GM12878 (cell line): Measurements from ENCODE around the gene RERE. TPM values are rescaled to one million over a fixed set of nuclear protein-coding genes. Genes with fewer than 3 reads are reported as not detected.

Experiments used
- DPF2 ChIP-seq: fragments of 450-650 bp; IDR thresholded peaks from 2 replicates; pipeline ENCODE4 v1.6.1; 2017; ENCODE audit warnings: mild to moderate bottlenecking
- IRF5 ChIP-seq: fragments of 450-650 bp; IDR thresholded peaks from 2 replicates; pipeline ENCODE4 v1.6.1; 2017; ENCODE audit warnings: borderline replicate concordance
- MYC ChIP-seq: IDR thresholded peaks from 2 replicates; pipeline ENCODE4 v1.6.1; 2011; ENCODE audit warnings: mild to moderate bottlenecking, low read length, moderate library complexity, inconsistent platforms; ENCODE audit not compliant: insufficient read depth, insufficient replicate concordance, insufficient read length, severe bottlenecking
- POLR2A ChIP-seq: IDR thresholded peaks from 2 replicates; pipeline ENCODE4 v1.6.1; 2011; ENCODE audit warnings: low read depth, mild to moderate bottlenecking, low read length
- RAD51 ChIP-seq: fragments of 450-650 bp; IDR thresholded peaks from 2 replicates; pipeline ENCODE4 v1.6.1; 2016; ENCODE audit warnings: moderate library complexity, mild to moderate bottlenecking, inconsistent platforms
- STAT1 ChIP-seq: fragments of 450-650 bp; conservative IDR thresholded peaks from 2 replicates; pipeline ENCODE4 v1.6.1; 2014; ENCODE audit warnings: antibody characterized with exemption, mild to moderate bottlenecking
- SUZ12 ChIP-seq: fragments of 200-600 bp; sonication (generic); IDR thresholded peaks from one replicate; pipeline ENCODE4 v1.6.1; 2018; ENCODE audit warnings: antibody characterized with exemption, mild to moderate bottlenecking; ENCODE audit not compliant: unreplicated experiment
- TCF7 ChIP-seq: IDR thresholded peaks from 2 replicates; pipeline ENCODE4 v1.6.1; 2014; ENCODE audit warnings: antibody characterized with exemption, borderline replicate concordance
- ZBTB33 ChIP-seq: fragments of 450-650 bp; IDR thresholded peaks from 2 replicates; pipeline ENCODE4 v1.6.1; 2017; ENCODE audit warnings: mild to moderate bottlenecking
- ZNF687 ChIP-seq: fragments of 450-650 bp; IDR thresholded peaks from 2 replicates; pipeline ENCODE4 v1.6.1; 2017; ENCODE audit warnings: mild to moderate bottlenecking, moderate library complexity
- polyA plus RNA-seq, 11 experiments: library from polyadenylated mRNA; depleted of rRNA in 4 of 11; unstranded in 6 of 11; stranded (reverse) in 5 of 11; fragments of >200 nt; fragmentation: Nextera tagmentation in 4 of 11; fragmentation: Illumina TruSeq in 1 of 11; extraction: Ambion mirVana in 4 of 11; extraction: Trizol in 1 of 11; gene quantifications; 1 replicate in 1 of 11; 2 replicates in 10 of 11; pipeline versions ENCODE4 v1.2.1 to v1.2.3, GENCODE V29; 2011 to 2016; ENCODE audit warnings: inconsistent platforms in 2 of 11, missing spikeins in 2 of 11, low read depth in 1 of 11
- total RNA-seq, 4 experiments: library from RNA; depleted of rRNA in 3 of 4; stranded (reverse); fragments of >200 nt in 3 of 4; fragmentation: Illumina TruSeq in 1 of 4; extraction: Trizol in 1 of 4; gene quantifications; 2 replicates each; pipeline versions ENCODE4 v1.2.1 to v1.2.3, GENCODE V29; 2013 to 2021
- TF ChIP-seq, protein P1 (sequence below): fragments of 450-650 bp; IDR thresholded peaks from 2 replicates; pipeline ENCODE4 v1.6.1; 2018; ENCODE audit warnings: mild to moderate bottlenecking, low read depth, moderate library complexity; ENCODE audit not compliant: partially characterized antibody

Gene RERE
- total and polyA plus RNA-seq, 10 of the 15 experiments (the other 5 are each of a cell fraction or from before 2014, with no cell fraction given), result 5.2 to 60.5 (median 20.2) TPM

- TF ChIP-seq, protein P1, sequence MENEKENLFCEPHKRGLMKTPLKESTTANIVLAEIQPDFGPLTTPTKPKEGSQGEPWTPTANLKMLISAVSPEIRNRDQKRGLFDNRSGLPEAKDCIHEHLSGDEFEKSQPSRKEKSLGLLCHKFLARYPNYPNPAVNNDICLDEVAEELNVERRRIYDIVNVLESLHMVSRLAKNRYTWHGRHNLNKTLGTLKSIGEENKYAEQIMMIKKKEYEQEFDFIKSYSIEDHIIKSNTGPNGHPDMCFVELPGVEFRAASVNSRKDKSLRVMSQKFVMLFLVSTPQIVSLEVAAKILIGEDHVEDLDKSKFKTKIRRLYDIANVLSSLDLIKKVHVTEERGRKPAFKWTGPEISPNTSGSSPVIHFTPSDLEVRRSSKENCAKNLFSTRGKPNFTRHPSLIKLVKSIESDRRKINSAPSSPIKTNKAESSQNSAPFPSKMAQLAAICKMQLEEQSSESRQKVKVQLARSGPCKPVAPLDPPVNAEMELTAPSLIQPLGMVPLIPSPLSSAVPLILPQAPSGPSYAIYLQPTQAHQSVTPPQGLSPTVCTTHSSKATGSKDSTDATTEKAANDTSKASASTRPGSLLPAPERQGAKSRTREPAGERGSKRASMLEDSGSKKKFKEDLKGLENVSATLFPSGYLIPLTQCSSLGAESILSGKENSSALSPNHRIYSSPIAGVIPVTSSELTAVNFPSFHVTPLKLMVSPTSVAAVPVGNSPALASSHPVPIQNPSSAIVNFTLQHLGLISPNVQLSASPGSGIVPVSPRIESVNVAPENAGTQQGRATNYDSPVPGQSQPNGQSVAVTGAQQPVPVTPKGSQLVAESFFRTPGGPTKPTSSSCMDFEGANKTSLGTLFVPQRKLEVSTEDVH, result no peak
- TF ChIP-seq MYC (no peak), TCF7 (no peak), STAT1 (no peak), SUZ12 (no peak), IRF5 (no peak), ZBTB33 (no peak), POLR2A (no peak), RAD51 (no peak), DPF2 (no peak), ZNF687 (no peak)
Observed at GRCh38 chr1:8682573-8682972, 134.9 kb downstream of the RERE start (continued).
